ENCODE results near the gene ZNF133. TPM values are rescaled to one million over a fixed set of nuclear protein-coding genes. Genes with fewer than 3 reads are reported as not detected.

ZNF133 gene
- total RNA-seq, 1 donor from 2014 or later, result 12.7 TPM

DNA sequence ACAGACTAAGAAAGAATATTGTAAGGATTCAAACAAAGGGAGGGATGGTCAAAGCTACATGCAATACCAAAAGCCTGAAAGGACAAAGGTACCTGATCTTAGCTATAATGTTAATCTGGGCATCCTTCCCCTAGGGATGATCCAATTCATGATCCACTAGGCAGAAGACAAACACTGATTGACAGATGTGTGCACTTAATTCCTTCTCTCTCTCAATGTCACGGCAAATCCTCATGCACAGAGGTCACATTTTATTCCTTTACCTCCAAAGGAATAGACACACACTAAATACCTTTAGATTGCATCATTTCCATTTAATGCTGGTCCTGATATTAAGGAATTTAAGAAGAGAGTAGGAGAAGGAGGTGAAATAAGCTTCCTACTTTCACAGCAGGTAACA, 73.4 kb downstream of the ZNF133 start:
- no peak for DNase-seq (ENCODE audit: low spot score)

DNA sequence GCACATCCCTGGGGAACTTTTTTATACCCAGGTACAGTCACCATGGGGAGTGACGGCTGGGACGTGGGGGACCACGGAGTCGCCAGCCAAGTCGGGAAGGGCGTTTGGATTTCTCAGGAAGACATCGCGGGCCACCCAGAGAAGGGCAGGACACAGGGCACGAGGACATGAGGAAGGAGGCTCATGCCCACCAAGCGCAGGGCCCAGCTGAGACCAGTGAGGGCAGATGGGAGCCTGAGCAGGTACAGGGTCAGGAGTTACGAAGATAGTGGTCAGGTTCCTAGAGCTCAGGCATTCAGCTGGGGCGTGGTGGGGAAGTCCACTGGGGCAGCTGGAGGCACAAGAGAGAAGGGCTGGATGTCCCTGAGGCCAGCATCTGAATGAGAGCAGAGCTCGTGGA, 74.6 kb downstream of the ZNF133 start:
- no peak for DNase-seq (ENCODE audit: low spot score)

DNA sequence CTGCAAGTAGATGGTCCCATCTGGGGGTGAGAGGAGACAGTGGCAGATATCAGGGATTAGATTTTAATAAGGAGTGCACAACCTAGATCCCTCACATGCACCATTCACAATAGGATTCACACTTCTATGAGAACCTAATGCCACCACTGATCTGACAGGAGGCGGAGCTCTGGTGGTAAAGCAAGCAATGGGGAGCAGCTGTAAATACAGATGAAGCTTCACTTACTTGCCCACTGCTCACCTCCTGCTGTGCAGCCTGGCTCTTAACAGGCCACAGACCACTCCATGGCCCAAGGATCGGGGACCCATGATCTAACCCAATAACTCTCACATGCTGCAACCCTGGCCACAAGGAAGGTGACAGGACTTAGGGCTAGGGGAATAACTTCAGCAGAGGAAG, 75.4 kb downstream of the ZNF133 start:
- DNase-seq (ENCODE audit: low spot score), result no peak

DNA sequence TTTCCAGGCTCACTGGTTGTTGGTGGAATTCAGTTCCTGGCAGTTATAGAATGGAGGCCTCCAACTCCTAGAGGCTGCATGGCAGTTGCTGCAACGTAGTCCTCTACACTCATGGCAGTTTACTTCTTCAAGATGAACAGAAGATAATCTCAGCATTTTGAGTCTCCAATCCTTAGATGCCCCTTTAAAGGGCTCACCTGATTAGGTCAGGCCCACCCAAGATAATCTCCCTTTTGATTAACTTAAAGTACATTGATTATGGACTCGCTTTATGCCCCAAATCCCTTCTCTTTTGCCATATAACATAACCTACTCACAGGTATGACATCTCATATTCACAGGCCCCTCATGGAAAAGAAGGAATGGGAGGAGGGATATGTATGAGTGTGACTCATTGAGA, 76.4 kb downstream of the ZNF133 start:
- no peak for DNase-seq (ENCODE audit: low spot score)

Other genes with a start within 250 kb of the ZNF133 start
- gene OVOL2, start 230.6 kb upstream of the ZNF133 start, total RNA-seq, result 11.1 TPM
- gene KAT14, start 150.7 kb upstream of the ZNF133 start, total RNA-seq, result 16.6 TPM
- 21.8 TPM for gene PET117, start 150.7 kb upstream of the ZNF133 start, total RNA-seq
- gene DZANK1, start 178.5 kb downstream of the ZNF133 start, total RNA-seq, result 3.3 TPM
- gene POLR3F, start 178.9 kb downstream of the ZNF133 start, total RNA-seq, result 6.2 TPM
- gene RBBP9, start 208.7 kb downstream of the ZNF133 start, total RNA-seq, result 20.2 TPM
- gene SEC23B, start 219.4 kb downstream of the ZNF133 start, total RNA-seq, result 69.3 TPM